ENCODE results near the gene DENND2A.
"Not testable (repeated sequence)": the region's sequence is repeated elsewhere in the genome, so short reads cannot be mapped to it uniquely, and the experiment has no call there.

Gene DENND2A, protein sequence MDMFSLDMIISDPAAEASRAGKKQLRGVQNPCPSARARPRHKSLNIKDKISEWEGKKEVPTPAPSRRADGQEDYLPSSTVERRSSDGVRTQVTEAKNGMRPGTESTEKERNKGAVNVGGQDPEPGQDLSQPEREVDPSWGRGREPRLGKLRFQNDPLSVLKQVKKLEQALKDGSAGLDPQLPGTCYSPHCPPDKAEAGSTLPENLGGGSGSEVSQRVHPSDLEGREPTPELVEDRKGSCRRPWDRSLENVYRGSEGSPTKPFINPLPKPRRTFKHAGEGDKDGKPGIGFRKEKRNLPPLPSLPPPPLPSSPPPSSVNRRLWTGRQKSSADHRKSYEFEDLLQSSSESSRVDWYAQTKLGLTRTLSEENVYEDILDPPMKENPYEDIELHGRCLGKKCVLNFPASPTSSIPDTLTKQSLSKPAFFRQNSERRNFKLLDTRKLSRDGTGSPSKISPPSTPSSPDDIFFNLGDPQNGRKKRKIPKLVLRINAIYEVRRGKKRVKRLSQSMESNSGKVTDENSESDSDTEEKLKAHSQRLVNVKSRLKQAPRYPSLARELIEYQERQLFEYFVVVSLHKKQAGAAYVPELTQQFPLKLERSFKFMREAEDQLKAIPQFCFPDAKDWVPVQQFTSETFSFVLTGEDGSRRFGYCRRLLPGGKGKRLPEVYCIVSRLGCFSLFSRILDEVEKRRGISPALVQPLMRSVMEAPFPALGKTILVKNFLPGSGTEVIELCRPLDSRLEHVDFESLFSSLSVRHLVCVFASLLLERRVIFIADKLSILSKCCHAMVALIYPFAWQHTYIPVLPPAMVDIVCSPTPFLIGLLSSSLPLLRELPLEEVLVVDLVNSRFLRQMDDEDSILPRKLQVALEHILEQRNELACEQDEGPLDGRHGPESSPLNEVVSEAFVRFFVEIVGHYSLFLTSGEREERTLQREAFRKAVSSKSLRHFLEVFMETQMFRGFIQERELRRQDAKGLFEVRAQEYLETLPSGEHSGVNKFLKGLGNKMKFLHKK

DNA sequence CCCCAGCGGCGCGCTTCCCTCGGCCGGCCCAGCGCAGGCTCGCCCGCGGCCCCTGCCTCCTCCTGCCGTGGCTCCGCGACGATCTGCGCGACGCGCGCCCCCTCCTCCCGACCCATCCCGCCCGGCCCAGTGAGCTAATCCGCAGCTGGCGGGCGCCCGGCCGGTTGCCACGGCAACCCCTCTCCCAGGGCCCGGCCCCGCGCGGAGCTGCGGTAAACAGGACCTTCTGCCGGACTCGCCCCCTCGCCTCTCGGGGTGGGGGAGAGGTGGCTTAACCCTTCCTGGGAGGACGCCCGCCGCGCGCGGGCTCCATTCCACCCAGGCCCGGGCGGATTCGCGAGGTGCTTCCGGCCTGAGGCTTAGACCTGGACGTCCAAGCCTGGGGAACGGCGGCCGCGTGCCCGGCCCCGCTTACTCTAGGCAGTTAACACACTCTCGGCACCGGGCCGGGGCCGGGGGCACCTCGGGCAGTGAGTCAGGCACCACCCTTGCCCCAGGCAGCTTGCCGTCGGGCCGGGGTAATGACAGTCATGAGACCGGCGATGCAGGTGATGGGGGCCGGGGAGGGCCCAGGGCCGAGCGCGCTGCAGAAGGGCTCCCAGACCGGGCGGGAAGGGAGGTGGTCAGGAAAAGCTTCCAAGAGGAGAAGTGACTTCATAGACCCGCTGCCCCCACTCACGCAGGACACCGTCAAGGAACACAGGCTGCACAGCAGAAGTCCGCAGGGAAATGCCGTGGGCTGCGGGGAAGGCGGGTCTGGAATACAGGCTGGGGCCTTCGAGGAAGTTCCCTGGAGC lies at the start of gene DENND2A:
DENND2A (minus strand) TSS at position 87 of the 797 bp plus-strand sequence. CDS start 38,416 bp downstream, outside the sequence.
- peak; percentile 30 for DNase-seq

DNA sequence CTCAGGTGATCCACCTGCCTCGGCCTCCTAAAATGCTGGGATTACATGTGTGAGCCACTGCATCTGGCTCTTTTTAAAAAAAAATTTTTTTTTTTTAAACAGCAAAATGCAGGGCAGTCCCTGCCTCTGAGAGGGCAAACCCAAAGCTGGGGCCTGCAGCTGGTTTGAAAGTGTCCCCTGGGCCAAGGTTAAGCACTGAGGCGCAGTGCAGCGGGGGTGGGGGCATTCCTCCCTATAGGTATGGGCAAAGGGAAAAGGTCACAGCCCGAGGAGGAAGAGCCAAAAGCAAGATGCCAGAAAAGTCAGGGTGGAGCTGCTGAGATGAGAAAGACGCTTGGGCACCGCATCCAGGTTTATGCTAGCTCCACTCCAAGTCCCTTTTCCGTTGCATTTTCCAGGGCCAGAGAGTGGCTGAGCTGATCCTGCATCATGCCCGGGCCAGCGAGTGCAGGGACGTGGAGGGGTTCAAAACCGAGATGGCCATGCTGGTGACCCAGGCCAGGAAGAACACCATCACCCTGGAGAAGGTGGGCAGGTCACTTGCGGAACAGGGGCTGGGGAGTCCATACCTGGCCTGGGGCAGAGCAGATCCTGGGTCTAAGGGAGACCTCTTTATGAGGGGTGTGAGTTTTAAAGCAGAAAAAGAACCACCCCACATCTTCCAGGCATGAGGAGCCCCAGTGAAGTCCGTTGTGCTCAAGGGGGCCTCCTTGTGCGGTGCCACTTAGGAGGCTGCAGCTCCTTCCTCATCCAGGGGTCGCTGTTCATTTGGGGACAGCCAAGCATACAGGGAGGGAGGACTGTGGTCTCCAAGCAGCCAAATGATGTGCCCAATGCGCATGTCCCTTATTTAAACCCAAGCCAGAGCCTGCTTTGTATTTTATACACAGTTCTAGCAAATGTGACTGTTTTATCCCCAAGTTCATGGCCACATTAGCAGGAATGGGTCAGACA lies 48.9 kb upstream of the DENND2A start:
- no peak for DNase-seq

DNA sequence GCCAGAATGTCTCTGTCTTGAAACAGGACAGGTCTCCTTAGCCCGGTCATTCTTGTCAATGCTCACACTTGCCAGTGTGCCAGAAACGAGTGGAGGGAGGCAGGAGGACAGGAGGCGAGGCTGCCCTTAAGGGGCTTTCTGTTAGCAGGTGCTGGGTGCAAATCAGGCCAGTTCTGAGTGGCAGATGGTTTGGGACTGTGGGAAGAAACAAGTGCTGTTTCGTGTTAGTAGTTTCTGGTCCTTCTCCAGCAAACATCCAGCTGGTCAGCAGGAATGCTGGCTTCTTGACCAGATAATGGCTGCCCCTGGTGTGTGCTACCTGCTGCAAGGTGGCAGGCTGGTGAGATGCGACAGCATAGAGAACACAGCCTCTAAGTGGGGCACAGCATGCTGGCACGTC lies 47.7 kb upstream of the DENND2A start:
- DNase-seq, result no peak

DNA sequence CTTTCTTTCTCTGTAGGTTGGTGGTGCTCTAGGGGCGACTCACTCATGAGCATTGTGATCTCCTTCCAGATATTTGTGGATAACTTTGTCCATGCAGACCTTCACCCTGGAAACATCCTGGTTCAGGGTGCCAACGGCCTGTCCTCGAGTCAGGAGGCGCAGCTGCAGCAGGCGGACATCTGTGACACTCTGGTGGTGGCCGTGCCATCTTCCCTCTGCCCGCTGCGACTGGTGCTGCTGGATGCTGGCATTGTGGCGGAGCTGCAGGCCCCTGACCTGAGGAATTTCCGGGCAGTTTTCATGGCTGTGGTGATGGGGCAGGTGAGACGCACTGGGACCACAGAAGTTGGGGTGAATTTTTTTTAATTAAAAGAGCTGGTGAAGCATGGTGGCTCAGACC lies 46.3 kb upstream of the DENND2A start:
- DNase-seq, result no peak

DNA sequence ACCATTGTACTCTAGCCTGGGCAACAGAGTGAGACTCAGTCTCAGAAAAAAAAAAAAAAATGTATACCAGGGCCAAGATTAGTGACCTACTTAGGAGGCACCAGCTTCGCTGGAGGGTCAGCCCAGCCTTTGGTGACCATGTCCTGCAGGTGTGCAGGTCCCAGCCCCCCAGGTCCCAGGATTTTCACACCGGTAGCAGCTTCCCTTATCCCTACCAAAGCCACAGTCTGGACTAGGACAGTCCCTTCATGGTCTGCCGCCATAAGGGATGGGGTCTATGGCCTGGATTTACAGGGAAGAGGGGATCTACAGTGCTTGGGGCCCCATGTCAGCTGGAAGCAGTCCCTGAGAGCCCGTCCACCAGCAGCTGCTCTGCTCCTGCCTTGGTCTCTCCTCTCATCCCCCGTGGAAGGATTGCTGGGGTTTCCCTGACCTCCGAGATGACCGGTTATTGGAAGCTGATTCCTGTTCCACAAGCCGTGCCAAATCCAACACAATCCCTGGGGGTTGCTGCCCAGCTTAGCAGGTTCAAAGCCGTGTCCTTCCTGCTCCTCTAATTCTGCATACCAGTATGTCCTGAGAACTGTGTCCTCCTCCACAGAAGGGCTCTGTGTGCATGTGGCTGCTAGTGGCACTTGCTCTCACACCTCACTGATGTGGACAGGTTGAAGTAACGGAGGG lies 44.9 kb upstream of the DENND2A start:
- DNase-seq, result no peak

DNA sequence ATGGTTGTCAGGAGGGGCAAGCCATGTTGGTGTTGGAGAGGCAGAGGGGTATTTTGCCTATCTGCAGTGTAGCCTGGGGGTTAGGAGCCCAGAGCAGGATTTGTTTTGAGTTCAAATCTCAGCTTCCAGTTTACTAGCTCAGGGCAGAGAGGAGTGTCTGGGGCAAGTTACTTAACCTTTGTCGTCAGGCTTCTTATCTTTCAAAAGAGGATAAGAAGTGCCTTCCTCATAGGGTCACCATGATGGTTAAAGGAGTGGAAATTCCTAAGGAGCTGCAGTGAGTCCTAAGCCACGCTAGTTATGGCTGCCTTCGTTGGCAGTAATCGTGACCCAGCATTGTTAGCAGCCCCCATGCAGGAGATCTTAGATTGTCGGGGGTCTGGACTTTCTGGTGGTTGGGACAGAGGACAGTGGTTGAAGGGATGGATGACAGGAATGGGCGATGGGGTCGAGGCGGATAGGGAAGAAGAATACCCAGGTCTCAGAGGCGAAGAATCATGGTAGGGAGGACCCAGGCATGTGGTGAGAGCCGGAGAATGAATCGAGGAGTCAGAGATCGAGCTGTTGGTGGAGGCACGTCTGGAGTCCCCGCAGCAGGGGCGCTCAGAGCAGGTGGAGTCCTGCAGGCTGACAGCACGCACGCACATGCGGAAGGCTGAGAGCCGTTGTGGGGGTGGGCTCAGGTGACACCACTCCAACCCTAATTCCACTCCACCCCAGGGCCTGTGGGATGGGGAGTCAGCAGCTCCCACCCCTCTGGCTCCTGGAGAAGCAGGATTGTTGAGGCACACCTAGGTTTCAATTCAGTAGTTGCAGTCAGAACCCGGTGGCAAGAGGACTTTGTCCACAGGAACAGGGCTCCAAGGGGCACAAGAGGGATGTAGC lies 43.7 kb upstream of the DENND2A start:
- DNase-seq, result no peak

DNA sequence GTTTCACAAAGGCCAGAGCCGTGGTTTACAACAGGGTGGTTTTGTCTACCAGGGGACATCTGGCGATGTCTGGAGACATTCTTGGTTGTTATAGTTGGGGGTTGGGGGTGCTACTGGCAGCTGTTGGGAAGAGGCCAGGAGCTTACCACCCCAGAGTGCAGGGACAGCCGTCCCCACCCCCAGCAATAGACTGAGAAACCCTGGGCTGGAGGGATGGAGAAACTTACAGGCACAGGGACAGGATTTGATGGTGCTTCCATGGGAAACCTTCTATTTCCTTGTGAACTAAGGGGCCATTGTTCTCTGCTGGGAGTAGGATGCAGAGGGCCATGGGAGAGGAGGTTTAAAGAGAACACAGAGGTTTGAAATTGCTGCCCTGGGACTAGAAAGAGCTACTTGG lies 43.0 kb upstream of the DENND2A start:
- no peak for DNase-seq

DNA sequence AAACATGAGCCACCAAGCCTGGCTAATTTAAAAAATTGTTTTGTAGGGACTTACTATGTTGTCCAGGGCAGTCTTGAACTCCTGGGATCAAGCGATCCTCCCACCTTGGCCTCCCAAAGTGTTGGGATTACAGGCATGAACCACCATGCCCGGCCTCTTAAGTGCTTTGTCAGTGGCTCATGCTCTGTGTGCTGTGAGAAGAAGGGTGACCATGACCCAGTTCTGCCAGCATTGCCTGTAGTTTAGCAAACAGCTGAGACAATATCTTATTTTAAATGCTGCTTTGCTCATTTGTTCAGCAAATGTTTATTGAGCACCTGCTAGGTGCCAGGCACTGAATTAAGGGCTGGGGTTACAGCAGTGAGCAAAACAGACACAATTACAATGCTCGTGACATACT lies 41.2 kb upstream of the DENND2A start:
- DNase-seq, result no peak

DNA sequence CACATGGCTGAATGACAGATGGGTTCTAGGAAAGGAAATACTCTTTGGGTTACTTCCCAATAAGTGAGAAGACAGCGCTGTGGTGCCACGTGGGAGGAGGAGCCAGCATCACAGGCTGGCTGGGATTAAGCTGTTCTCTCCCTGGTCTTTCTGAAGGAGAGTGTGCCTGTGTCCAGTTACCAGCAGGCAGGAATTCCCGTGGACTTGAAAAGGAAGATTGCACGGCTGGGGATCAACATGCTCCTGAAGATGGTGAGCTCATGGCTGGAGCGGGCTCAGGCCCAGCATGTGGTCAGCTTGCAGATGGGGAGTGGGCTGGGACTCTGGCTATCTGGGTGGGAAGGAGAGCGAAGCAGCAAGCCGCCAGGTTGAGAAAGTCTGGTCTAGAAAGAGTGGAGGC lies 40.3 kb upstream of the DENND2A start:
- DNase-seq, result no peak

DNA sequence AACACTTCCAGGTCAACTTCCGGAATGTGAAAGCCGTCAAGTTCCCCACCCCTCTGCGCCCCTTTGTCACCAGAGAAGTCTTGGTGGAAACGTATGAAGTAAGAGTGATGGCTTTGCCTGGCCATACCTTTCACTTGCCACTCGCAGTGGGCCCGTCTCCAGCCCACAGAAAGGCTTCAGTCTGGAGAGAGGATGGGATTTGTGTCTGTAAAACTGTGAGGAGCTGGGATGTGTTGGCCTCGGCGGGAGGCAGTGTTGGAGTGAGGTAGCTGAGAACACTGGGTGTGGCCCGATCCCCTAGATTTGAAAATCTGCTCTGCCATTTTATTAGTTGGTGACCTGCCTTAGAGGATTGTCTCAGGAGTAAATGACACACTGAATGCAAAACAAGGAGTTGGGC lies 38.6 kb upstream of the DENND2A start:
- no peak for DNase-seq

DNA sequence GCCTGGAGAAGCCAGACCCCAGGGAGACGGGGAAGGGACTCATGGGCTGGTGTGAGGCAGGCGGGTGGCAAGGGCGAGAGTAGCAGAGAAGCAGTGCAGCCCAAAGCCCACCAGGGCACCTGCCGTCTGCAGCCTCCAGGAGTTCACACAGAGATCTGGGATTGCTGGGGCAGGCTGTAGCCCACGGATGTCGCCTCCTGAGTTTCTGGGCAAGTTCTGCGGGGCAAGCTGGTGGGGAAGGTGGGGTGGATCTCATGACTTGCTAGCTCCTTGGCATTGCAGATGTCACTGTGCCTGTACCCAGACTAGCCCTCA lies 38.2 kb upstream of the DENND2A start:
- DNase-seq, result no peak

DNA sequence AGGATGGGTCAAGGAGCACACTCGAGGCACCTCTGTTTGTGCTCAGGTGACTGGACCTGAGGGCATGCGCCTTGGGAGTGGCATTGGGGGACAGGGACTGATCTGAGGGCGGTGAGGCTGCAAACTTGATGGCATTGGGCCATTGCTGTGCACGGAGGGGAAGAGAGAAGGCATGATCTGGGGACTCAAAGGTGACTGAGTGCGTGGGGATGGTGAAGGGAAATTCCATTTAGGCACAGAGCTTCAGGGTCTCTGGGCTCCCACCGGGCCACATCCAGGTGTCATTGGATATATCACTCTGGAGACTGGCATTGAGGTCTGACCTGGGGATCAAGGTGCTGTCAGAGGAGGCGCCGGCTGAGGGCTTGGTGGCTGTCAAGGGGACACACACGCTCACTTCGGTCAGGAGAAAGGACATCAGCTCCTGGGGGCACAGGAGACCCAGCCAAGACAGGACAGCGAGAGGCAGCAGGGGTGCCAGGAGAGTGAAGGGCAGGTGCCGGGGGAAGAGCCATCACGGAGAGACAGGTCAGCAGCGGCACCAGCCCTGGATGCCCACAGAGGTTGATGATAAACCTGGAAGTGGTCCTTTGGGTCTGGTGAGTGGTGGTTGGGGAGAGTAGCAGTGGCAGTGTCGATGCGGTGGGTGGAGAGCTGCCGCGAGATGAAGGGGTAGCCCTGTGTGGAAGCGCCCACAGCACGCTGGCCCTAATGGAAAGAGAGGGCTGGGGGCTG lies 37.6 kb upstream of the DENND2A start:
- no peak for DNase-seq

DNA sequence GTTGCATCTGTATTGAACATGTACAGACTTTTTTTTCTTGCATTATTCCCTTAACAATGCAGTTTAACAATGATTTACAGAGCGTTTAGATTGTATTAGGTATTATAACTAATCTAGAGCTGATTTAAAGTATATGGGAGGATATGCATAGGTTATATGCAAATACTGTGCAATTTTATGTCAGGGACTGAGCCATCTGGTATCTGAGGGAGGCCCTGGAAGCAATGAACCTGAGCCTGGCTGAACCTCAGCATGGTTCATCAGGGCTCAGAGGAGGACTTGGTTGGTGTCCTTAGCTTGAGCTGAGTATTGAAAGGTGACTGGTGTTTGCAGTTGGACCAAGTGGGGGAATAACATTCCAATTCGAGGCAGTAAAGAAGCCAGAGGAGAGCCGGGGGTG lies 36.9 kb upstream of the DENND2A start:
- DNase-seq, result no peak

DNA sequence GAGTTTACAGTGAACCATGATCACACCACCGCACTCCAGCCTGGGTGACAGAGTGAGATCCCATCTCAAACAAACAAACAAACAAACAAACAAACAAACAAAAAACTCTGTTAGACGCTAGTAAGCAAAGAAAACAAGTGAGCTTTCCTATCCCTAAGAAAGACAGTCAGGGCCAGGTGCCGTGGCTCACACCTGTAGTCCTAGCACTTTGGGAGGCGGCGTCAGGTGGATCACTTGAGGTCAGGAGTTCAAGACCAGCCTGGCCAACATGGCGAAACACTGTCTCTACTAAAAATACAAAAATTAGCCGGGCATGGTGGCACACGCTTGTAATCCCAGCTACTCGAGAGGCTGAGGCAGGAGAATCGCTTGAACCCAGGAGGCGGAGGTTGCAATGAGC lies 36.3 kb upstream of the DENND2A start:
- not testable (repeated sequence) for DNase-seq

DNA sequence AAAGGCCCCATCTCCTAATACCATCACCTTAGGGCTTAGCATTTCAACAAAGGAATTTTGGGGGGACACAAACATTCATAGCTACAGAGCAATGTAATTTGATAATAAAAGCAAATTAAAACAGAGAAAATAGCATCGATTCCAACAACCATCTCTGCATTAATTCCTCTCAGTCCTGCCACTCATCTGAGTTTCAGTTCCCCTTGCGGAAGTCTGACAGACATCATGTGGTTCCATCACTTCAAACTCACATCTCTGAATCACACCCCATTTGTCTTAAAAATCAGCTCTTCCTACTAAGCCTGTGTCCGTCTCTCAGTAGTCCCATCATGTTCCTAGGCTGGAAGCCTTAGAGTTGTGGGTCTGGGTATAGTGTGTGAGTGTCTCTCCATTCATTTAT lies 35.7 kb upstream of the DENND2A start:
- no peak for DNase-seq

DNA sequence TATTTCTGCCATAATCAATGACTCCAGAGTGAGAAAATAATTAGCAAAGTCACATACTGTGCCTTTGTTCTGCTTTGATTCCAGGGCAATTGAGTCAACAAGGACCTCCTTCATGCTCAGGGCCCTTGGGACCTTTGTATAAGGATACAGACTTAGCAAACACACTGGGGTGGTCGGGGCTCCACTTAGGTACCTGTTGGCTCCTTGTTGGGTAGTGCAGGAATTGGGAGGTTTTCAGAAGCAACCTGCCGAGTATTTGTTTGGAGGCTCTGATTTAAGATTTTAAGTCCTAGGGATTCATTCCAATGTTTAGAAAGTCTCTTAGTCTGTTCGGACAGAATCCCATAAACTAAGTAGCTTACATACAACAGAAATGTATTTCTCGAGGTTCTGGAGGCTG lies 35.1 kb upstream of the DENND2A start:
- DNase-seq, result no peak

DNA sequence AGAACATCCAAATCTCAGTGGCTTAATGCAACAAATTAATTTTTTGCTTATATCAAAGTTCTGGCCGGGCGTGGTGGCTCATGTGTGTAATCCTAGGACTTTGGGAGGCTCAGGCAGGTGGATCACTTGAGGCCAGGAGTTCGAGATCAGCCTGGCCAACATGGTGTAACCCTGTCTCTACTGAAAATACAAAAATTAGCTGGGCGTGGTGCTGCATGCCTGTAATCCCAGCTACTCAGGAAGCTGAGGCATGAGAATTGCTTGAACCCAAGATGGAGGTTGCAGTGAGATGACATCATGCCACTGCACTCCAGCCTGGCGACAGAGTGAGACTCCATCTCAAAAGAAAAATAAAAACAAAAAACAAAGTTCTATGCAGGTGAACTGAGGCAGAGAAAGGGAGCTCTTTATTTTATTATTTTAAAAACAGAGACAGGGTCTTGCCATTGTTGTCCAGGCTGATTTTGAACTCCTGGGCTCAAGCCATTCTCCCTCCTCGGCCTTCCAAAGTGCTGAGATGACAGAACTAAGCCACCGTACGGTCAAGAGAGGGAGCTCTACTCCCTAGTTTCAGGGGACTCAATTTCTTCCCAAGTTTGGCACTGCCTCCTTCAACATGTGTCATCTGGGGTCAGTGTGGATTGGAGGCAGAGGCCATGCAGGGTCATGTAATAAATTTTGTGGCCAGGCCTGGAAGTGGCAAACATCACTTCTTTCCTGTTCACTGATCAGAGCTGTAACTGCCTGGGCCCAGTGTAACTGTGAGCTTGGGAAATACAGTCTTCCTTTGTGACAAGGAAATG lies 34.5 kb upstream of the DENND2A start:
- no peak for DNase-seq

DNA sequence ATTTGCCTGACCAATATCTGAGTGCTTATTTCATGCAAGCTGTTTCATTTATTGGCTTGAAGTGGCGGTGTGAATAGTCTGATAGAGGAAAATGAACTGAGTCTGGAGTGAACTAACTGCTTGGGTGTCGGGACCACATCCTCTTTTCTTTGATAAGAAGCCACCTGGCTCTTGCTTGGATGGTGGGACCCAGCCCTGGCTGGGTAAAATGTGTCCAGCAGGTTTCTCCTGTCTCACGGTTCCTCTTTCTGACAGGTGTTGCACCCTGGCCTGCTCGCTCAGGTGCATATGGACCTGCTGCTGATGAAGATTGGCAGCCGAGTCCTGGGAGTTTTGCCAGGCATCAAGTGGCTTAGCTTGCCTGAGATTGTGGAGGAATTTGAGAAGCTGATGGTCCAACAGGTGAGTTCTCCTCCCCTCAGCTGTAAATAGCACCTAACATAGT lies 33.8 kb upstream of the DENND2A start:
- no peak for DNase-seq

DNA sequence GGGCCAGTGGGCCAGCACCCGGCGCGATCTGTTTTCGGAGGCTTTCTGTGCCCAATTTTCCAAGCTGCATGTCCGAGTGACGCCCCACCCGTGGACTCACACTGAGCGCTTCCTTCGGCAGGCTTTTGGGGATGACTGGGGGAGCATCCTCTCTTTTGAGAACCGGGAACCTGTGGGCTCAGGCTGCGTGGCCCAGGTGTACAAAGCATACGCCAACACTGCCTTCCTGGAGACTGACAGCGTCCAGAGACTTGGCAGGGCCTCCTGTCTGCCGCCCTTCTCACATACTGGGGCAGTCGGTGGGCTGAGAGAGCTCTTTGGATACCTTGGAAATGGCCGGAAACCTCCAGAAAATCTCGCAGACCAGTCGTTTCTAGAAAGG lies 33.2 kb upstream of the DENND2A start:
- no peak for DNase-seq
